PC-3 (cell line): ENCODE results near the gene SOX1. TPM values are rescaled to one million over a fixed set of nuclear protein-coding genes. Genes with fewer than 3 reads are reported as not detected.
A peak's percentile ranks its signal among the peaks of the same experiment; 100 is the strongest.

Experiments used
- ATAC-seq: fragments of 200-7000 bp; cut with Tn5 transposase; 2 replicates; pipeline ENCODE4 v1.9.1; 2020; ENCODE audit warnings: mild to moderate bottlenecking, moderate library complexity
- BruUV-seq: library from RNA; stranded (reverse); fragments of 400-500 nt; replicated peaks from 2 replicates; lab custom pipeline; 2021; lab: Mats Ljungman, UMichigan
- CTCF ChIA-PET: fragments of 300-600 bp; sonication (Branson Sonifier 250); formaldehyde crosslinking; loops from one replicate; lab custom pipeline; 2022; ENCODE audit warnings: antibody characterized with exemption; lab: Charles Lee
- POLR2A ChIA-PET: fragments of 300-600 bp; sonication (Branson Sonifier 250); formaldehyde crosslinking; loops from one replicate; lab custom pipeline; 2022; ENCODE audit warnings: antibody characterized with exemption; ENCODE audit not compliant: unreplicated experiment; lab: Charles Lee
- DNase-seq: peaks from one replicate; pipeline ENCODE4 v3.0.0-alpha.2; 2015
- H2AFZ ChIP-seq: fragments of 300-600 bp; sonication (generic); 2 replicates; pipeline ENCODE4 v1.6.0; 2016; ENCODE audit warnings: antibody characterized with exemption, low read length
- H3F3A ChIP-seq: fragments of 300-600 bp; sonication (generic); one replicate; pipeline ENCODE4 v1.6.0; 2017; ENCODE audit warnings: antibody characterized with exemption, low read length, control low read depth, mild to moderate bottlenecking; ENCODE audit not compliant: unreplicated experiment
- H3K27ac ChIP-seq: fragments of 300-600 bp; sonication (generic); 2 replicates; pipeline ENCODE4 v1.5.1; 2016; ENCODE audit warnings: mild to moderate bottlenecking, low read length
- H3K27me3 ChIP-seq: fragments of 300-600 bp; sonication (generic); 2 replicates; pipeline ENCODE4 v1.6.1; 2016; ENCODE audit warnings: low read length, mixed read lengths
- H3K36me3 ChIP-seq: fragments of 300-600 bp; sonication (generic); 2 replicates; pipeline ENCODE4 v1.6.1; 2016; ENCODE audit warnings: low read depth, mixed run types, low read length, mixed read lengths
- H3K4me1 ChIP-seq: fragments of 300-600 bp; sonication (generic); 2 replicates; pipeline ENCODE4 v1.5.1; 2016; ENCODE audit warnings: low read length; ENCODE audit not compliant: insufficient read depth
- H3K4me2 ChIP-seq: fragments of 300-600 bp; sonication (generic); 2 replicates; pipeline ENCODE4 v1.6.0; 2016; ENCODE audit warnings: low read length
- H3K4me3 ChIP-seq: fragments of 300-600 bp; sonication (generic); 2 replicates; pipeline ENCODE4 v1.5.1; 2016; ENCODE audit warnings: mild to moderate bottlenecking, low read length, mixed read lengths
- H3K79me2 ChIP-seq: fragments of 300-600 bp; sonication (generic); 2 replicates; pipeline ENCODE4 v1.6.1; 2017; ENCODE audit warnings: low read length, mixed read lengths
- H3K9ac ChIP-seq: fragments of 300-600 bp; sonication (generic); 2 replicates; pipeline ENCODE4 v1.6.0; 2016; ENCODE audit warnings: mild to moderate bottlenecking, low read length
- H3K9me2 ChIP-seq: fragments of 300-600 bp; sonication (generic); replicated peaks from 2 replicates; pipeline ENCODE4 v1.6.1; 2016; ENCODE audit warnings: mixed run types, low read length, mixed read lengths
- H3K9me3 ChIP-seq: fragments of 300-600 bp; sonication (generic); 2 replicates; pipeline ENCODE4 v1.6.1; 2016; ENCODE audit warnings: low read length, mixed read lengths
- H4K20me1 ChIP-seq: fragments of 300-600 bp; sonication (generic); 2 replicates; pipeline ENCODE4 v1.6.1; 2016; ENCODE audit warnings: low read length, mixed read lengths
- EZH2 ChIP-seq: fragments of 300-600 bp; sonication (generic); IDR thresholded peaks from one replicate; pipeline ENCODE4 v1.6.1; 2017; ENCODE audit warnings: antibody characterized with exemption, mild to moderate bottlenecking, low read length; ENCODE audit not compliant: unreplicated experiment
- EZH2phosphoT487 ChIP-seq: fragments of 300-600 bp; sonication (generic); IDR thresholded peaks from 2 replicates; pipeline ENCODE4 v1.6.1; 2018; ENCODE audit warnings: mild to moderate bottlenecking, antibody characterized with exemption, low read length, borderline replicate concordance
- intact Hi-C: fragments of 100-400 bp; cut with micrococcal nuclease; formaldehyde crosslinking; loops from 2 replicates; pipeline ENCODE4 v1.9.0; 2023
- total RNA-seq: library from RNA; depleted of rRNA; stranded (reverse); fragments of >200 nt; gene quantifications from 2 replicates; pipeline ENCODE4 v1.2.3, GENCODE V29; 2014
- TF ChIP-seq, protein P1 (sequence below): fragments of 300-600 bp; sonication (generic); conservative IDR thresholded peaks from 2 replicates; pipeline ENCODE4 v1.5.1; 2017; ENCODE audit warnings: antibody characterized with exemption, low read depth, mild to moderate bottlenecking, low read length

SOX1 gene
- total RNA-seq, 1 experiment from 2014 or later: not detected

GRCh38 chr13:112034231-112034630 is 32.7 kb upstream of the SOX1 start:
- ChIA-PET CTCF (no interaction called here), POLR2A (no interaction called here)
- H3K27ac ChIP-seq: no peak overlapping the region

GRCh38 chr13:112034846-112035245 is 32.1 kb upstream of the SOX1 start:
- no peak overlapping the region for H3K4me3 ChIP-seq
- H3K4me1 ChIP-seq: no peaks in the 10 kb centered on the region
- H3K9me2 ChIP-seq: no peaks in the 10 kb centered on the region
- BruUV-seq: no TSS peak
- H4K20me1 ChIP-seq: no peaks in the 10 kb centered on the region
- TF ChIP-seq EZH2 (no peak), EZH2phosphoT487 (no peak)
- TF ChIP-seq, protein P1, sequence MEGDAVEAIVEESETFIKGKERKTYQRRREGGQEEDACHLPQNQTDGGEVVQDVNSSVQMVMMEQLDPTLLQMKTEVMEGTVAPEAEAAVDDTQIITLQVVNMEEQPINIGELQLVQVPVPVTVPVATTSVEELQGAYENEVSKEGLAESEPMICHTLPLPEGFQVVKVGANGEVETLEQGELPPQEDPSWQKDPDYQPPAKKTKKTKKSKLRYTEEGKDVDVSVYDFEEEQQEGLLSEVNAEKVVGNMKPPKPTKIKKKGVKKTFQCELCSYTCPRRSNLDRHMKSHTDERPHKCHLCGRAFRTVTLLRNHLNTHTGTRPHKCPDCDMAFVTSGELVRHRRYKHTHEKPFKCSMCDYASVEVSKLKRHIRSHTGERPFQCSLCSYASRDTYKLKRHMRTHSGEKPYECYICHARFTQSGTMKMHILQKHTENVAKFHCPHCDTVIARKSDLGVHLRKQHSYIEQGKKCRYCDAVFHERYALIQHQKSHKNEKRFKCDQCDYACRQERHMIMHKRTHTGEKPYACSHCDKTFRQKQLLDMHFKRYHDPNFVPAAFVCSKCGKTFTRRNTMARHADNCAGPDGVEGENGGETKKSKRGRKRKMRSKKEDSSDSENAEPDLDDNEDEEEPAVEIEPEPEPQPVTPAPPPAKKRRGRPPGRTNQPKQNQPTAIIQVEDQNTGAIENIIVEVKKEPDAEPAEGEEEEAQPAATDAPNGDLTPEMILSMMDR: no peak
- ATAC-seq: no peak
- no peak overlapping the region for H3K27ac ChIP-seq
- no peaks in the 10 kb centered on the region for H3F3A ChIP-seq
- H3K9me3 ChIP-seq: no peaks in the 10 kb centered on the region
- no peak for DNase-seq
- CTCF ChIA-PET: no interaction called here
- H3K27me3 ChIP-seq: peaks cover 10% of the 10 kb centered on the region; the same call in 1 of the 2 replicates
- H3K4me2 ChIP-seq: no peak overlapping the region
- intact Hi-C loops: no loop called here
- no peak overlapping the region for H3K9ac ChIP-seq
- no peak overlapping the region for H2AFZ ChIP-seq
- no peaks in the 10 kb centered on the region for H3K79me2 ChIP-seq
- no peaks in the 10 kb centered on the region for H3K36me3 ChIP-seq
- POLR2A ChIA-PET: no interaction called here

More at GRCh38 chr13:112034231-112034630, 32.7 kb upstream of the SOX1 start:
- intact Hi-C loops: no loop called here
- no peaks in the 10 kb centered on the region for H3F3A ChIP-seq
- no peaks in the 10 kb centered on the region for H4K20me1 ChIP-seq
- no TSS peak for BruUV-seq
- H3K4me2 ChIP-seq: no peak overlapping the region
- no peaks in the 10 kb centered on the region for H3K79me2 ChIP-seq
- DNase-seq (no peak), ATAC-seq (no peak)
- no peak overlapping the region for H3K9ac ChIP-seq
- H3K36me3 ChIP-seq: no peaks in the 10 kb centered on the region
- no peak overlapping the region for H3K4me3 ChIP-seq
- TF ChIP-seq EZH2phosphoT487: no peak
- TF ChIP-seq EZH2: no peak
- TF ChIP-seq, protein P1: no peak
- H3K27me3 ChIP-seq: peaks cover 10% of the 10 kb centered on the region; the same call in 1 of the 2 replicates
- no peaks in the 10 kb centered on the region for H3K9me2 ChIP-seq
- H3K9me3 ChIP-seq: no peaks in the 10 kb centered on the region
- no peaks in the 10 kb centered on the region for H3K4me1 ChIP-seq
- no peak overlapping the region for H2AFZ ChIP-seq

DNA sequence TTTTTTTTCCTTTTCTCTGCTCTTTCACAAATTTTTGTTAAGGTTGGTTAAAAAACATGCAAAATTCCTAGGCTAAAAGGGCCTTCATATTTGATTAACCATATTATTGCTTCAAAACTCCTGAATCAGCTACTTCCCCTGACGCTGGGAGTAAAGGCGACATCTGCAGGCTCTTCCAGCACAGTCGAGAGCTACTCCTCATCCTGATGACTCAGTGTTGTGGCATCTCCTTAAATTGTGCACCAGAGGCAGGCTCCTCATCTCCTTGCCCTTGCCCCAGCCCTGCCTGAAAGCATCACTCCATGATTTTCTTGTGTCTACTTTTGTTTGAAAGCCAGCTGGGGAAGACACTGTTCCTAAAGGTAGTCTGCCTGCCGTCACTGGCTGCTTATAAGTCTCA is 24.5 kb upstream of the SOX1 start:
- peak; percentile 65; the same call in 1 of the 2 replicates for ATAC-seq

More for the DNA sequence above, 24.5 kb upstream of the SOX1 start:
- H4K20me1 ChIP-seq: no peaks in the 10 kb centered on the region
- H3K79me2 ChIP-seq: no peaks in the 10 kb centered on the region
- ChIA-PET POLR2A (no interaction called here), CTCF (no interaction called here)
- TF ChIP-seq EZH2 (no peak), EZH2phosphoT487 (no peak)
- TF ChIP-seq, protein P1: no peak
- H3K4me1 ChIP-seq: no peaks in the 10 kb centered on the region
- no peaks in the 10 kb centered on the region for H3F3A ChIP-seq
- no TSS peak for BruUV-seq
- H3K9me3 ChIP-seq: no peaks in the 10 kb centered on the region
- DNase-seq: peak; percentile 31
- no peaks in the 10 kb centered on the region for H3K36me3 ChIP-seq
- no peak overlapping the region for H3K4me2 ChIP-seq
- H3K27ac ChIP-seq: no peak overlapping the region
- intact Hi-C loops: no loop called here
- no peak overlapping the region for H2AFZ ChIP-seq
- H3K27me3 ChIP-seq: peaks cover 15% of the 10 kb centered on the region; the same call in 1 of the 2 replicates
- H3K4me3 ChIP-seq: no peak overlapping the region
- no peaks in the 10 kb centered on the region for H3K9me2 ChIP-seq
- no peak overlapping the region for H3K9ac ChIP-seq
